ENCODE data around the gene FHOD3.

- no peak for TF ChIP-seq POLR2AphosphoS5 (IDR thresholded peaks at IDR 0.05; ENCODE audit: low read depth, low read length)
- no peak for TF ChIP-seq POLR2A (IDR thresholded peaks at IDR 0.05; ENCODE audit: low read depth, low read length)
- TF ChIP-seq SPI1 (IDR thresholded peaks at IDR 0.05; ENCODE audit: low read depth, low read length) = no peak
- no peak for TF ChIP-seq PAX5 (IDR thresholded peaks at IDR 0.05; ENCODE audit: insufficient read depth, low read length, severe bottlenecking)
- no peak for TF ChIP-seq TAF1 (IDR thresholded peaks at IDR 0.05; ENCODE audit: low read depth, low read length)
Observed at GRCh38 chr18:36328916-36329315, 31.4 kb downstream of the FHOD3 start.

Measured in GM12891 (cell line).